B cell (primary cell): ENCODE data around the gene FBXO30. TPM values are rescaled to one million over a fixed set of nuclear protein-coding genes. Genes with fewer than 3 reads are reported as not detected.

Experiments used
- ATAC-seq: fragments of 200-7000 bp; cut with Tn5 transposase; one replicate; pipeline ENCODE4 v1.10.0; 2021; ENCODE audit warnings: low read depth, mild to moderate bottlenecking, moderate number of reproducible peaks, moderate library complexity
- CTCF ChIA-PET: fragments of 350-600 bp; sonication (Branson Sonifier 250); formaldehyde crosslinking; loops from one replicate; lab custom pipeline; 2021; ENCODE audit warnings: antibody characterized with exemption, inconsistent platforms; lab: Charles Lee
- POLR2A ChIA-PET: fragments of 350-600 bp; sonication (Branson Sonifier 250); formaldehyde crosslinking; loops from one replicate; lab custom pipeline; 2021; ENCODE audit warnings: antibody characterized with exemption; lab: Charles Lee
- DNase-seq: peaks from one replicate; pipeline ENCODE4 v3.0.0; 2013
- H2AFZ ChIP-seq: 2 replicates; pipeline ENCODE4 v1.6.1; 2012; ENCODE audit warnings: mild to moderate bottlenecking, low read depth, low read length; ENCODE audit not compliant: insufficient read depth, poor library complexity, severe bottlenecking
- H3K27ac ChIP-seq, 2 donors: 1 replicate in 1 of 2; 2 replicates in 1 of 2; pipeline ENCODE4 v1.5.1; 2012 to 2013; ENCODE audit warnings: low read length in 2 of 2, mild to moderate bottlenecking in 2 of 2, moderate library complexity in 1 of 2
- H3K27me3 ChIP-seq, 4 experiments: fragments of 200-600 bp in 1 of 4; sonication (generic) in 1 of 4; replicated peaks in 1 of 4; 1 replicate in 2 of 4; 2 replicates in 2 of 4; pipeline versions ENCODE4 v1.6.1 to v1.7.0; 2013 to 2016; ENCODE audit warnings: low read length in 3 of 4, mild to moderate bottlenecking in 2 of 4, mixed read lengths in 1 of 4, moderate library complexity in 1 of 4; ENCODE audit not compliant: insufficient read depth in 4 of 4, control insufficient read depth in 3 of 4; ENCODE audit errors: control extremely low read depth in 1 of 4
- H3K36me3 ChIP-seq, 2 experiments: replicated peaks in 1 of 2; 1 replicate in 1 of 2; 2 replicates in 1 of 2; pipeline versions ENCODE4 v1.6.1 to v1.7.1; 2013; ENCODE audit warnings: low read length in 1 of 2; ENCODE audit not compliant: insufficient read depth in 2 of 2, control insufficient read depth in 1 of 2; ENCODE audit errors: control extremely low read depth in 1 of 2, extremely low read depth in 1 of 2
- H3K4me1 ChIP-seq, 2 donors: fragments of 200-600 bp in 1 of 2; sonication (generic) in 1 of 2; 1 replicate in 1 of 2; 2 replicates in 1 of 2; pipeline versions ENCODE4 v1.5.1 to v1.6.1; 2013 to 2017; ENCODE audit warnings: low read length in 2 of 2; ENCODE audit not compliant: control insufficient read depth in 2 of 2, insufficient read depth in 2 of 2
- H3K4me2 ChIP-seq: replicated peaks from 2 replicates; pipeline ENCODE3; 2012; ENCODE audit warnings: mild to moderate bottlenecking, low read depth, low read length; ENCODE audit not compliant: poor library complexity, severe bottlenecking
- H3K4me3 ChIP-seq, 5 experiments: fragments of 200-600 bp in 1 of 5; sonication (generic) in 1 of 5; 1 replicate in 3 of 5; 2 replicates in 2 of 5; pipeline versions ENCODE4 v1.5.1 to v1.7.0; 2011 to 2016; ENCODE audit warnings: low read length in 4 of 5, mild to moderate bottlenecking in 4 of 5, low read depth in 2 of 5, control low read depth in 1 of 5, moderate library complexity in 1 of 5; ENCODE audit not compliant: insufficient read depth in 1 of 5; ENCODE audit errors: control extremely low read depth in 1 of 5, extremely low read depth in 1 of 5
- H3K79me2 ChIP-seq: fragments of 200-600 bp; sonication (generic); one replicate; pipeline ENCODE4 v1.6.0; 2016; ENCODE audit warnings: low read length; ENCODE audit not compliant: control insufficient read depth, insufficient read depth
- H3K9ac ChIP-seq: fragments of 200-600 bp; sonication (generic); 2 replicates; pipeline ENCODE4 v1.6.1; 2017; ENCODE audit warnings: mild to moderate bottlenecking, low read length, moderate library complexity
- H3K9me3 ChIP-seq, 3 donors: one replicate each; pipeline versions ENCODE4 v1.6.1 to v1.7.1; 2013; ENCODE audit warnings: low read length in 2 of 3; ENCODE audit not compliant: control insufficient read depth in 2 of 3, insufficient read depth in 1 of 3; ENCODE audit errors: control extremely low read depth in 1 of 3
- H4K20me1 ChIP-seq: 2 replicates; pipeline ENCODE4 v1.6.0; 2012; ENCODE audit warnings: mild to moderate bottlenecking, low read length; ENCODE audit not compliant: insufficient read depth, control insufficient read depth, poor library complexity, severe bottlenecking
- H3K27ac Mint-ChIP-seq: one replicate; pipeline ENCODE4 v1.8.0; 2021; ENCODE audit warnings: mixed read lengths
- H3K27me3 Mint-ChIP-seq: one replicate; pipeline ENCODE4 v1.8.0; 2021; ENCODE audit warnings: mixed read lengths
- H3K4me1 Mint-ChIP-seq: one replicate; pipeline ENCODE4 v1.8.0; 2021; ENCODE audit warnings: mixed read lengths
- H3K4me3 Mint-ChIP-seq: one replicate; pipeline ENCODE4 v1.8.0; 2021; ENCODE audit warnings: mixed read lengths
- H3K9me3 Mint-ChIP-seq: one replicate; pipeline ENCODE4 v1.8.0; 2022; ENCODE audit warnings: mixed read lengths; ENCODE audit not compliant: insufficient read depth
- EZH2 ChIP-seq: IDR thresholded peaks from 2 replicates; pipeline ENCODE4 v1.6.1; 2012; ENCODE audit warnings: borderline replicate concordance, low read depth, mild to moderate bottlenecking, moderate library complexity, low read length; ENCODE audit not compliant: insufficient read depth, poor library complexity, severe bottlenecking
- WGBS: methylation state at CpG from one replicate; pipeline ENCODE4 v1.1.5; 2013; ENCODE audit warnings: missing lambda C conversion rate; ENCODE audit not compliant: insufficient coverage; 5-methylcytosine and 5-hydroxymethylcytosine counted together
- intact Hi-C: fragments of 100-400 bp; cut with micrococcal nuclease; formaldehyde crosslinking; loops from one replicate; pipeline ENCODE4 v1.10.0; 2022
- polyA plus RNA-seq: library from polyadenylated mRNA; depleted of rRNA; stranded (reverse); fragments of >200 nt; gene quantifications from 2 replicates; pipeline ENCODE4 v1.2.3, GENCODE V29; 2012
- total RNA-seq, 2 donors: library from RNA; stranded (reverse); fragments of 120-200 nt in 1 of 2; gene quantifications; 1 replicate in 1 of 2; 2 replicates in 1 of 2; pipeline versions ENCODE4 v1.2.3 to v1.2.4, GENCODE V29; 2013 to 2022
- TF ChIP-seq, protein P1 (sequence below): fragments of 200-600 bp; IDR thresholded peaks from one replicate; pipeline ENCODE4 v1.8.0; 2022; ENCODE audit warnings: antibody characterized with exemption, mild to moderate bottlenecking

The FBXO30 gene
- total and polyA plus RNA-seq, 2 donors (not counting 1 experiment from before 2014, with no cell fraction given): 0.85 to 9.7 TPM

DNA sequence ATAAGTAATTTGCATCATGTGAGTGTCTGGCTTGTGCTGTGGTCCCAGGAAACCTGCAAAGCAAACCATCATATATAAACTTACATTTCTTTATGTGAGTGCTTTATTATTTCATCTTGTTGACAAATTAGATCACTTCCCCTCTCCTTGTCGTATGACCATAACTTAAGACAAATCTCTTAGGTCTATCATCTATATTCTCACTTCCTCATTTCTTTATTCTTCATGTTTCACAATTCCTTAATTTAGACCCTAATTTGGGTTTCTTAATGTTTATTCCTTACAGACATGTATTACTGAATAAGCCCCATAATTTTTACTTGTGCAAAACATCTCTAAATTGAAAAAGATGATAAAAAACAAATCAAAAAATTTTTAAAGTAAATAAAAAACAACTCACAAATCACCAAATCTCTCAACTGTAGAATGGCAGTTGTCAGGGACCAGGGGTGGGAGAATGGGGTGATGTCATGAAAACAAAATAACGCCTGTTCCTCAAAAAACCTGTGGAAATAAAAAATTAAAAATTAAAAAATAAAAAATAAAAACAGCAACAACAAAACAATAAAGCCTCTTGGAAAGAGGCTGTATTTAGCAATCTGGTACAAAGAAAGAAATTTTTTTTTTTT, 49.5 kb upstream of the FBXO30 start:
- Histone ChIP-seq H3K9ac (no peak overlapping the region), H3K4me2 (peak overlapping the region; percentile 36), H2AFZ (no peak overlapping the region), H3K4me1 (peaks cover 45 to 46% of the 10 kb centered on the region in 2 donors), H3K27ac (peak overlapping the region; percentile 28 to 59), H4K20me1 (no peaks in the 10 kb centered on the region), H3K36me3 (no peaks in the 10 kb centered on the region), H3K4me3 (no peak overlapping the region), H3K27me3 (no peaks in the 10 kb centered on the region), H3K9me3 (peaks cover 0 to 4% (median 0%) of the 10 kb centered on the region in 3 donors), H3K79me2 (no peaks in the 10 kb centered on the region)
- Mint-ChIP-seq H3K27ac (peak overlapping the region; percentile 71), H3K9me3 (no peaks in the 10 kb centered on the region), H3K4me1 (peaks cover 51% of the 10 kb centered on the region), H3K27me3 (no peaks in the 10 kb centered on the region), H3K4me3 (peak overlapping the region; percentile 62)
- ChIA-PET POLR2A (no interaction called here), CTCF (interaction anchor here (1.4 kb wide), 1 partner anchor 65 kb away, joined by 5 read pairs; no protein-coding TSS in a partner anchor)
- ATAC-seq: peak; percentile 63
- no CpG with 5 or more reads among the region's 2 CpGs for WGBS
- DNase-seq: peak; percentile 65
- intact Hi-C loops: loop anchor here (1.0 to 2.0 kb wide), 3 partner anchors 50 to 129 kb away; partner anchors contain the start of genes EPM2A, FBXO30 and SHPRH
- TF ChIP-seq, protein P1, sequence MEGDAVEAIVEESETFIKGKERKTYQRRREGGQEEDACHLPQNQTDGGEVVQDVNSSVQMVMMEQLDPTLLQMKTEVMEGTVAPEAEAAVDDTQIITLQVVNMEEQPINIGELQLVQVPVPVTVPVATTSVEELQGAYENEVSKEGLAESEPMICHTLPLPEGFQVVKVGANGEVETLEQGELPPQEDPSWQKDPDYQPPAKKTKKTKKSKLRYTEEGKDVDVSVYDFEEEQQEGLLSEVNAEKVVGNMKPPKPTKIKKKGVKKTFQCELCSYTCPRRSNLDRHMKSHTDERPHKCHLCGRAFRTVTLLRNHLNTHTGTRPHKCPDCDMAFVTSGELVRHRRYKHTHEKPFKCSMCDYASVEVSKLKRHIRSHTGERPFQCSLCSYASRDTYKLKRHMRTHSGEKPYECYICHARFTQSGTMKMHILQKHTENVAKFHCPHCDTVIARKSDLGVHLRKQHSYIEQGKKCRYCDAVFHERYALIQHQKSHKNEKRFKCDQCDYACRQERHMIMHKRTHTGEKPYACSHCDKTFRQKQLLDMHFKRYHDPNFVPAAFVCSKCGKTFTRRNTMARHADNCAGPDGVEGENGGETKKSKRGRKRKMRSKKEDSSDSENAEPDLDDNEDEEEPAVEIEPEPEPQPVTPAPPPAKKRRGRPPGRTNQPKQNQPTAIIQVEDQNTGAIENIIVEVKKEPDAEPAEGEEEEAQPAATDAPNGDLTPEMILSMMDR: no peak
- TF ChIP-seq EZH2: no peak

DNA sequence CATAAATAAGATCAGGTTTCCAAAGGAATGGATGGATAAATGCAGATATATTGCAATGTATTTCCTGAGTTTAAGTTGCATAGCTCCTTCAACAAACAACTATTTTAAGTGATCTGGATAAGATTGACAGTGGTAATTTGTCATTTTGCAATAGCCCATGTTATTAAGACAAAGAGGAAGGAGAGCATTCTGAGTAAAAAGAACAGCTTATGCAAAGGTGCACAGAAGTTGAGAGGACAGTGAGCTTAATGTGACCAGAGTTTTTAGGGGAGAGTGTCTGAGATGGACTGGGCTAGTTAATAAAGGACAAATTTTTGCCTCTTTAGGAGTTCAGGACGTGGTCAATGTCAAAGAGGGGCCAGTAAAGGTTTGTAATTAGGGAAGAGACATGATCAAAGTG, 48.8 kb upstream of the FBXO30 start:
- H3K36me3 ChIP-seq: no peaks in the 10 kb centered on the region
- DNase-seq (no peak), ATAC-seq (no peak)
- peak overlapping the region; percentile 19 to 59 for H3K27ac ChIP-seq
- peak overlapping the region; percentile 36 for H3K4me2 ChIP-seq
- H3K4me3 ChIP-seq: no peak overlapping the region
- TF ChIP-seq, protein P1: no peak
- TF ChIP-seq EZH2: no peak
- no peak overlapping the region for H3K9ac ChIP-seq
- peak overlapping the region; percentile 76 for H3K27ac Mint-ChIP-seq
- H4K20me1 ChIP-seq: no peaks in the 10 kb centered on the region
- H3K4me1 Mint-ChIP-seq: peaks cover 50% of the 10 kb centered on the region
- H3K27me3 Mint-ChIP-seq: no peaks in the 10 kb centered on the region
- H3K27me3 ChIP-seq: no peaks in the 10 kb centered on the region
- no peaks in the 10 kb centered on the region for H3K9me3 Mint-ChIP-seq
- peaks cover 45 to 46% of the 10 kb centered on the region in 2 donors for H3K4me1 ChIP-seq
- POLR2A ChIA-PET: no interaction called here
- H3K9me3 ChIP-seq: peaks cover 0 to 4% (median 0%) of the 10 kb centered on the region in 3 donors
- H3K79me2 ChIP-seq: no peaks in the 10 kb centered on the region
- WGBS: 50% methylated on average over 1 of the region's 1 CpG
- CTCF ChIA-PET: interaction anchor here (0.8 kb wide), 1 partner anchor 25 kb away, joined by 3 read pairs; no protein-coding TSS in a partner anchor
- peak overlapping the region; percentile 6 for H3K4me3 Mint-ChIP-seq
- peak overlapping the region; percentile 43 for H2AFZ ChIP-seq
- intact Hi-C loops: no loop called here
